OCI-LY1 (cell line): Measurements from ENCODE around the gene IGSF9B.

Experiments
- H2AFZ ChIP-seq: fragments of 200-600 bp; sonication (generic), shearing (Covaris generic); 2 replicates; pipeline ENCODE4 v1.6.0; 2014; ENCODE audit warnings: antibody characterized with exemption, mild to moderate bottlenecking, low read length
- H3F3A ChIP-seq: fragments of 200-600 bp; sonication (generic), shearing (Covaris generic); 2 replicates; pipeline ENCODE4 v1.6.0; 2014; ENCODE audit warnings: mild to moderate bottlenecking, antibody characterized with exemption, low read length, moderate library complexity; ENCODE audit not compliant: insufficient read depth
- H3K27ac ChIP-seq: fragments of 200-600 bp; sonication (generic); 2 replicates; pipeline ENCODE4 v1.5.1; 2014; ENCODE audit warnings: low read length, mixed run types, mild to moderate bottlenecking, low read depth; ENCODE audit not compliant: poor library complexity, severe bottlenecking
- H3K27me3 ChIP-seq: fragments of 200-600 bp; sonication (generic); 2 replicates; pipeline ENCODE4 v1.6.0; 2014; ENCODE audit warnings: antibody characterized with exemption, mild to moderate bottlenecking, low read length, moderate library complexity; ENCODE audit not compliant: insufficient read depth
- H3K36me3 ChIP-seq: fragments of 200-600 bp; sonication (generic); 2 replicates; pipeline ENCODE4 v1.6.1; 2014; ENCODE audit warnings: mild to moderate bottlenecking, antibody characterized with exemption, low read length, moderate library complexity, mixed read lengths; ENCODE audit not compliant: insufficient read depth
- H3K4me1 ChIP-seq: fragments of 200-600 bp; sonication (generic); 2 replicates; pipeline ENCODE4 v1.5.1; 2014; ENCODE audit warnings: mild to moderate bottlenecking, low read length, moderate library complexity; ENCODE audit not compliant: insufficient read depth, severe bottlenecking
- H3K4me2 ChIP-seq: fragments of 200-600 bp; sonication (generic), shearing (Covaris generic); 2 replicates; pipeline ENCODE4 v1.6.1; 2014; ENCODE audit warnings: low read length
- H3K4me3 ChIP-seq: fragments of 200-600 bp; sonication (generic); 2 replicates; pipeline ENCODE4 v1.5.1; 2014; ENCODE audit warnings: low read length, low read depth, mild to moderate bottlenecking, mixed read lengths; ENCODE audit not compliant: poor library complexity, severe bottlenecking
- H3K79me2 ChIP-seq: fragments of 200-600 bp; shearing (Covaris generic); 2 replicates; pipeline ENCODE4 v1.6.1; 2016; ENCODE audit warnings: mixed run types, low read length, mixed read lengths; ENCODE audit not compliant: insufficient read depth
- H3K9ac ChIP-seq: fragments of 200-600 bp; sonication (generic), shearing (Covaris generic); 2 replicates; pipeline ENCODE4 v1.6.1; 2014; ENCODE audit warnings: mild to moderate bottlenecking, low read length, mixed read lengths
- H3K9me2 ChIP-seq: fragments of 200-600 bp; sonication (generic), shearing (Covaris generic); 2 replicates; pipeline ENCODE4 v1.6.1; 2014; ENCODE audit warnings: low read depth, mild to moderate bottlenecking, low read length, mixed read lengths
- H3K9me3 ChIP-seq: fragments of 200-600 bp; shearing (Covaris generic); 2 replicates; pipeline ENCODE4 v1.6.1; 2014; ENCODE audit warnings: low read length, mixed read lengths
- H4K20me1 ChIP-seq: fragments of 200-600 bp; sonication (generic), shearing (Covaris generic); 2 replicates; pipeline ENCODE4 v1.6.0; 2016; ENCODE audit warnings: mild to moderate bottlenecking, low read length; ENCODE audit not compliant: insufficient read depth
- EZH2 ChIP-seq: fragments of 200-600 bp; sonication (generic), shearing (Covaris generic); IDR thresholded peaks from 2 replicates; pipeline ENCODE4 v1.8.0; 2017; ENCODE audit warnings: borderline replicate concordance, mixed run types, mild to moderate bottlenecking, antibody characterized with exemption, low read length, moderate library complexity, mixed read lengths
- TF ChIP-seq, protein P1 (sequence below): fragments of 200-600 bp; sonication (generic), shearing (Covaris generic); IDR thresholded peaks from 2 replicates; pipeline ENCODE4 v1.5.1; 2017; ENCODE audit warnings: mild to moderate bottlenecking, antibody characterized with exemption, low read length, moderate library complexity, mixed read lengths

Gene IGSF9B

DNA sequence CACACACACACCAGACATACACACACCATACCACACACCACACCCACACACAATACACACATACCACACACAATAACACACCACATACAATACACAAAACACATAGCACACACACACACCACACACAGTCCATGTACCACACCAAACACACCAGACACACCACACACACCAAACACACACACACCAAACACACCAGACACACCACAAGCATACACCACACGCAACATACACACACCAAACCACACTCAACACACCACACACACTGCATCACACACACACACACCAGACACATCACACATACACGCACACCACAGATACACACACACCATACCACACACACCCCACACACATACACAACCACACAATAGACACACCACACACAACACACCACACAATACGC, 54.8 kb downstream of the IGSF9B start:
- H3K4me3 ChIP-seq = no peak overlapping the region
- no peaks in the 10 kb centered on the region for H3K4me1 ChIP-seq
- H3K9me3 ChIP-seq = no peaks in the 10 kb centered on the region
- H3K79me2 ChIP-seq = no peaks in the 10 kb centered on the region
- H3K36me3 ChIP-seq = no peaks in the 10 kb centered on the region
- H3K9me2 ChIP-seq = no peaks in the 10 kb centered on the region
- TF ChIP-seq, protein P1, sequence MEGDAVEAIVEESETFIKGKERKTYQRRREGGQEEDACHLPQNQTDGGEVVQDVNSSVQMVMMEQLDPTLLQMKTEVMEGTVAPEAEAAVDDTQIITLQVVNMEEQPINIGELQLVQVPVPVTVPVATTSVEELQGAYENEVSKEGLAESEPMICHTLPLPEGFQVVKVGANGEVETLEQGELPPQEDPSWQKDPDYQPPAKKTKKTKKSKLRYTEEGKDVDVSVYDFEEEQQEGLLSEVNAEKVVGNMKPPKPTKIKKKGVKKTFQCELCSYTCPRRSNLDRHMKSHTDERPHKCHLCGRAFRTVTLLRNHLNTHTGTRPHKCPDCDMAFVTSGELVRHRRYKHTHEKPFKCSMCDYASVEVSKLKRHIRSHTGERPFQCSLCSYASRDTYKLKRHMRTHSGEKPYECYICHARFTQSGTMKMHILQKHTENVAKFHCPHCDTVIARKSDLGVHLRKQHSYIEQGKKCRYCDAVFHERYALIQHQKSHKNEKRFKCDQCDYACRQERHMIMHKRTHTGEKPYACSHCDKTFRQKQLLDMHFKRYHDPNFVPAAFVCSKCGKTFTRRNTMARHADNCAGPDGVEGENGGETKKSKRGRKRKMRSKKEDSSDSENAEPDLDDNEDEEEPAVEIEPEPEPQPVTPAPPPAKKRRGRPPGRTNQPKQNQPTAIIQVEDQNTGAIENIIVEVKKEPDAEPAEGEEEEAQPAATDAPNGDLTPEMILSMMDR = no peak
- no peak for TF ChIP-seq EZH2
- no peak overlapping the region for H3K27ac ChIP-seq
- H3F3A ChIP-seq = no peaks in the 10 kb centered on the region
- H2AFZ ChIP-seq = no peak overlapping the region
- no peaks in the 10 kb centered on the region for H4K20me1 ChIP-seq
- no peak overlapping the region for H3K4me2 ChIP-seq
- no peak overlapping the region for H3K9ac ChIP-seq
- no peaks in the 10 kb centered on the region for H3K27me3 ChIP-seq

DNA sequence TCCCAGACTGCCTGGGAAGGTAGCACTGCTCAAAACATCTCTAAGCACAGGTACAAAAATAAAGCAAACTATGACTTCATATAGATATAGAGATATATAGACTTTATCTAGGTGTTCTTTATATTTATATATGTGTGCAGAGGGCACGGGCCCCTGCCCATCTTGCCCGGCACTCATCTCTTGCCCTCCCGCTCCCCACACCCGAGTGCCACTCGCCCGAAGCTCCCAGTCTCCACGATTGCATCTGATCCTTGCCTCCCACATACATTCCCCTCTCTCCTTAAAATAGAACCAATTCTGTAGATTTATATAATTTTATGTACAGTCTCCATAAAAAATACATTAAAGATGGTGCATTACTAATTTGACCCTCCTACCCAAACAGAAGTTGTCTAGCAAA, 55.5 kb downstream of the IGSF9B start:
- no peak for TF ChIP-seq EZH2
- TF ChIP-seq, protein P1 = no peak
- no peaks in the 10 kb centered on the region for H3K79me2 ChIP-seq
- no peaks in the 10 kb centered on the region for H4K20me1 ChIP-seq
- no peaks in the 10 kb centered on the region for H3K9me3 ChIP-seq
- no peaks in the 10 kb centered on the region for H3K36me3 ChIP-seq
- H3K4me2 ChIP-seq = no peak overlapping the region
- no peak overlapping the region for H2AFZ ChIP-seq
- no peaks in the 10 kb centered on the region for H3F3A ChIP-seq
- no peak overlapping the region for H3K4me3 ChIP-seq
- H3K9ac ChIP-seq = no peak overlapping the region
- H3K27ac ChIP-seq = no peak overlapping the region
- no peaks in the 10 kb centered on the region for H3K4me1 ChIP-seq
- no peaks in the 10 kb centered on the region for H3K9me2 ChIP-seq
- H3K27me3 ChIP-seq = no peaks in the 10 kb centered on the region

DNA sequence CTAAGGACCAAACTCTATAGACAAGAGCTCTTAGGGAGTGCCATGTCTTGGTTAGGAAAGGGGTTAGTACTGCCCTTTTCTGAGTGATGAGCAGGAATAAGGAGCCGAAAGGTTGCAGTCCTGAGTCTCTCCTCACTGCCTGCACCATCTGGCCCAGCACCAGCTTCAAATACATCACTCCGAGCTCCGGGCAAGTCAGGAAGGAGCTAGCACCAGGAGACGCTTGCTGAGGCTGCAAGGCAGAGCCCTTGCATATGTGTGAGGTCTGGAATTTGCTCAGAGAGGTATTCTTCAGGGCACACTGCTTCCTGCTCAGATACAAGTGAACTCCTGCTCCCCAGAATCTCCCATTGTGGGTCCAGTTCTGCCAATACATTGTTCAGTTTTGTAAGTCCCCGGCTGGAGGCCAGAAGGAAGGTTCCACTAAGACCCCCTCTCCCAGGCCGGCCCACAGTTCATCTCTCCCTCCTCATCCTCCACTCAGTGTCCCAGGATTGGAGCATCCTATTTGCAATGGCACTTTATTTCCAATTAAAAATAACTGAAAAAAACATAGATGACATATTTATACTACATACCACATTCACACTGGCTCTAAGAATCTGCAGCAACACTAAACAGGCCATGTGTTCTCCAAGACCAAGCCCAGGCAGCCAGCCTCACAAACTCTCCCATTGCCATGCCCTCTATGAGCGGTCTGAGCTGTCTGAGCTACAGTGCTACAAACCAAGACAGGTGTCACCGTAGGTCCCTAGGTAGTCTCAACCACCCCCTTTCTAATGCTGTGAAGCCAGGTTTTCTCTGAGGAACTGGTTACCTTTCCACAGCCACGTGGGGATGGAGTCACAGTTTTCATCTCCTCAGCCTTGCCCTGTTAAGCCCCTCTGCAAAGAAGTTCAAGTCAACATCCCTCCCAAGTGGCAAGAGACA, 56.3 kb downstream of the IGSF9B start:
- Histone ChIP-seq H4K20me1 (no peaks in the 10 kb centered on the region), H3K27me3 (no peaks in the 10 kb centered on the region), H3K4me1 (no peaks in the 10 kb centered on the region), H3K9me3 (no peaks in the 10 kb centered on the region), H3K4me3 (no peak overlapping the region), H3K79me2 (no peaks in the 10 kb centered on the region), H2AFZ (no peak overlapping the region), H3K9me2 (no peaks in the 10 kb centered on the region), H3K4me2 (no peak overlapping the region), H3F3A (no peaks in the 10 kb centered on the region), H3K9ac (no peak overlapping the region), H3K27ac (no peak overlapping the region), H3K36me3 (no peaks in the 10 kb centered on the region)
- TF ChIP-seq, protein P1 = no peak
- no peak for TF ChIP-seq EZH2
